ENCODE measurements around the gene HOXB3.

- TF ChIP-seq CTCF (IDR thresholded peaks at IDR 0.05) (no peak), POLR2AphosphoS5 (IDR thresholded peaks at IDR 0.05) (no peak), POLR2A (IDR thresholded peaks at IDR 0.05) (no peak)
Observed at GRCh38 chr17:48499735-48500434, 90.2 kb downstream of the HOXB3 start.

Measured in prostate gland (tissue), 2 donors.